Measurements from ENCODE around the gene RANBP3. TPM values are rescaled to one million over a fixed set of nuclear protein-coding genes. Genes with fewer than 3 reads are reported as not detected.

The RANBP3 gene
- total and polyA plus RNA-seq, 2 of the 8 experiments (the other 6 are each of a cell fraction or from before 2014, with no cell fraction given) = 95.4 to 122 TPM

DNA sequence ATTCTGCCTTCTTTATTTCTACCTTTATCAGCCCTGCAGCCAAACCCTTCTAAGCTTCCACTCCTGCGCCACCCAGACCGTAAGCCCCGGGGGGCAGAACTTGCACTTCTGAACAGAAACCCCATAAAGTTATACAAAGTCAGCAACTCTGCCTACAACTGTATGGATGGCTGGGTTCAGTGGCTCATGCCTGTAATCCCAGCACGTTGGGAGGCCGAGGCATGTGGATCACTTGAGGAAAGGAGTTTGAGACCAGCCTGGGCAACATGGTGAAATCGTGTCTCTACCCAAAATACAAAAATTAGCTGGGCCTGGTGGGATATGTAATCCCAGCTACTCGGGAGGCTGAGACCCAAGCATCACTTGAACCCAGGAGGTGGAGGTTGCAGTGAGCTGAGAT, 10.4 kb downstream of the RANBP3 start:
- Histone ChIP-seq H3K4me3 (ENCODE audit: extremely low read depth in 1 of 4, insufficient read depth in 2 of 4, low read depth in 3 of 4, low read length in 4 of 4) (no peak overlapping the region), H2BK5ac (ENCODE audit: low read depth, low read length) (no peak overlapping the region), H4K91ac (replicated peaks; ENCODE audit: insufficient read length, low read length) (no peak overlapping the region), H4K8ac (ENCODE audit: extremely low read depth, insufficient read depth, low read length) (no peak overlapping the region), H3K9ac (replicated peaks in 1 of 4; ENCODE audit: extremely low read depth in 1 of 4, low read depth in 3 of 4, low read length in 3 of 4) (no peak overlapping the region), H3K56ac (replicated peaks; ENCODE audit: insufficient read length, low read depth, low read length) (no peak overlapping the region), H4K5ac (ENCODE audit: insufficient read length, low read depth, low read length) (no peak overlapping the region), H2BK15ac (ENCODE audit: low read length) (no peak overlapping the region), H3K36me3 (ENCODE audit: control insufficient read depth in 2 of 4, insufficient read depth in 4 of 4, low read length in 3 of 4) (no peaks in the 10 kb centered on the region), H4K20me1 (replicated peaks in 1 of 2; ENCODE audit: control insufficient read depth in 1 of 2, insufficient read depth in 2 of 2, low read length in 2 of 2) (peaks cover 46 to 68% of the 10 kb centered on the region in 2 experiments), H3K4ac (replicated peaks; ENCODE audit: insufficient read length, low read depth, low read length) (no peak overlapping the region), H3K23ac (ENCODE audit: insufficient read length) (no peak overlapping the region), H3K79me1 (ENCODE audit: low read depth, low read length) (peaks cover 61% of the 10 kb centered on the region), H3K18ac (ENCODE audit: extremely low read depth, low read length) (no peak overlapping the region), H3K14ac (ENCODE audit: insufficient read length) (no peak overlapping the region), H3K23me2 (ENCODE audit: low read depth, low read length) (no peaks in the 10 kb centered on the region), H2AFZ (ENCODE audit: low read length) (no peak overlapping the region), H3K4me2 (ENCODE audit: insufficient read depth in 1 of 2, low read depth in 2 of 2, low read length in 2 of 2) (no peak overlapping the region; a peak in 1 of 4 replicates), H2BK12ac (ENCODE audit: low read depth, low read length) (no peak overlapping the region; the same call in 1 of the 2 replicates), H3K79me2 (ENCODE audit: control insufficient read depth in 1 of 2, insufficient read depth in 2 of 2, low read length in 2 of 2) (peaks cover 24 to 99% of the 10 kb centered on the region in 2 experiments), H3K27me3 (replicated peaks in 1 of 4; ENCODE audit: control insufficient read depth in 3 of 4, extremely low read depth in 1 of 4, insufficient read depth in 3 of 4, low read length in 3 of 4) (no peaks in the 10 kb centered on the region), H3K9me3 (ENCODE audit: insufficient read depth in 2 of 2, low read depth in 1 of 2, low read length in 1 of 2) (no peaks in the 10 kb centered on the region), H3K4me1 (replicated peaks in 1 of 4; ENCODE audit: control insufficient read depth in 3 of 4, insufficient read depth in 4 of 4, low read length in 3 of 4) (peaks cover 9 to 18% (median 14%) of the 10 kb centered on the region in 4 experiments), H3K27ac (ENCODE audit: low read depth, low read length) (no peak overlapping the region), H2AK5ac (ENCODE audit: low read depth, low read length) (no peak overlapping the region), H2BK120ac (replicated peaks; ENCODE audit: low read depth, low read length) (no peak overlapping the region), H2BK20ac (ENCODE audit: low read length) (no peak overlapping the region)
- DNase-seq (ENCODE audit: low read depth in 1 of 2, low spot score in 2 of 2) (no peak), FAIRE-seq (no peak)
- POLR2A ChIA-PET (ENCODE audit: partially characterized antibody) = interaction anchor here (0.8 to 1.8 kb wide), 4 partner anchors 10 to 65 kb away, joined by 3 to 12 read pairs (median 4); partner anchors contain the start of genes NDUFA11 and RANBP3
- TF ChIP-seq YY1 (IDR thresholded peaks at IDR 0.05; ENCODE audit: low read depth, low read length) (no peak), SAP30 (IDR thresholded peaks at IDR 0.05; ENCODE audit: insufficient read depth, insufficient replicate concordance, low read length) (no peak), GABPA (IDR thresholded peaks at IDR 0.05; ENCODE audit: borderline replicate concordance, insufficient read depth, low read length) (no peak), SRF (IDR thresholded peaks at IDR 0.05; ENCODE audit: low read depth, low read length) (no peak), BRCA1 (IDR thresholded peaks at IDR 0.05; ENCODE audit: low read depth, low read length) (no peak), SIX5 (IDR thresholded peaks at IDR 0.05; ENCODE audit: low read depth, low read length) (no peak), EZH2 (IDR thresholded peaks at IDR 0.05; ENCODE audit: low read depth, low read length, severe bottlenecking) (no peak)
- TF ChIP-seq, protein P1, sequence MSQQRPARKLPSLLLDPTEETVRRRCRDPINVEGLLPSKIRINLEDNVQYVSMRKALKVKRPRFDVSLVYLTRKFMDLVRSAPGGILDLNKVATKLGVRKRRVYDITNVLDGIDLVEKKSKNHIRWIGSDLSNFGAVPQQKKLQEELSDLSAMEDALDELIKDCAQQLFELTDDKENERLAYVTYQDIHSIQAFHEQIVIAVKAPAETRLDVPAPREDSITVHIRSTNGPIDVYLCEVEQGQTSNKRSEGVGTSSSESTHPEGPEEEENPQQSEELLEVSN (IDR thresholded peaks at IDR 0.05) = no peak
- 69% methylated on average over 7 of the region's 7 CpGs; no CpG with 5 or more reads in 1 of the 2 experiments for WGBS, 2 experiments (ENCODE audit: extremely low coverage in 1 of 2, insufficient coverage in 1 of 2, insufficient read length in 1 of 2, insufficient replicate concordance in 2 of 2, low coverage in 1 of 2, low lambda C conversion rate in 2 of 2, missing lambda C conversion rate in 1 of 2)
- CTCF ChIA-PET (ENCODE audit: partially characterized antibody) = interaction anchor here (0.5 to 3.9 kb wide), 33 partner anchors 9 to 1149 kb away, joined by 3 to 48 read pairs (median 6); partner anchors contain the start of genes NDUFA11, NRTN and RANBP3

All from H1 (cell line).